Upper lobe of right lung (tissue), 1 donor: Measurements from ENCODE around the gene P3H2. TPM values are rescaled to one million over a fixed set of nuclear protein-coding genes. Genes with fewer than 3 reads are reported as not detected.

Source experiments
- ATAC-seq: fragments of 200-7000 bp; cut with Tn5 transposase; one replicate; pipeline ENCODE4 v1.9.1; 2020; ENCODE audit warnings: mild to moderate bottlenecking, moderate library complexity
- DNase-seq: peaks from one replicate; pipeline ENCODE4 v3.0.0-alpha.2; 2020
- H3K27ac ChIP-seq: fragments of 200-600 bp; one replicate; pipeline ENCODE4 v1.8.0; 2022
- H3K27me3 ChIP-seq: fragments of 200-600 bp; one replicate; pipeline ENCODE4 v1.8.0; 2022; ENCODE audit warnings: mild to moderate bottlenecking
- H3K36me3 ChIP-seq: fragments of 200-600 bp; one replicate; pipeline ENCODE4 v1.8.0; 2022
- H3K4me1 ChIP-seq: fragments of 200-600 bp; one replicate; pipeline ENCODE4 v1.8.0; 2022
- H3K4me3 ChIP-seq: fragments of 200-600 bp; one replicate; pipeline ENCODE4 v1.8.0; 2022; ENCODE audit warnings: mild to moderate bottlenecking
- H3K9me3 ChIP-seq: fragments of 200-600 bp; one replicate; pipeline ENCODE4 v1.8.0; 2022
- intact Hi-C: fragments of 100-400 bp; cut with DNase I; formaldehyde crosslinking; loops from one replicate; pipeline ENCODE4 v1.11.0; 2022
- total RNA-seq: library from RNA; stranded (reverse); fragmentation: NEBNext Ultra II Directional; extraction: Animal tissue kit (Norgen Biotek cat#: 25700); gene quantifications from one replicate; pipeline ENCODE4 v1.2.1, GENCODE V29; 2021
- TF ChIP-seq, protein P1 (sequence below): fragments of 200-600 bp; IDR thresholded peaks from one replicate; pipeline ENCODE4 v1.8.0; 2022; ENCODE audit warnings: antibody characterized with exemption
- donor health status: DM: no; HTN: yes; CAD: no; lungs with severe emphysema.

Gene P3H2
- total RNA-seq, 1 donor from 2014 or later, result 79.0 TPM

DNA sequence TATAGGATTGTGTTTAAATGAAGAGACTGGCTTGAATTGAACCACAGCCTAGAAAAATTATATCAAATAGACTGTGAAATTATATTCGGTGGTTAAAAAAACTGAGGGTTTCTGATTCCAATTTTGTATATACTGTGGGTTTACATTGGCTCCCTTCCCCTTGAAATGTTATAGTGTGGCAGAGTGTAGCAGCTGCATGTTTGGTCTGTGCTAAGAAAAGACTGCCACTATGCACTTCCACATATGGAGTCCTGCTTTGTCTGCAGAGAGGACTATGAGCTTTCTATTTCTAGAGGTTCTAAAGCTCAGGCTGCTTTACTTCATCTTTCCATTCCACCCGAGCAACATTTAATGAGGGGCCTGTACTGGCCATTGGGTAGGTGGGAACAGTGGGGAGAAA is 112.3 kb downstream of the P3H2 start:
- intact Hi-C loops, result no loop called here
- no peak overlapping the region for H3K27ac ChIP-seq
- H3K9me3 ChIP-seq, result no peaks in the 10 kb centered on the region
- H3K36me3 ChIP-seq, result no peaks in the 10 kb centered on the region
- no peaks in the 10 kb centered on the region for H3K4me1 ChIP-seq
- no peaks in the 10 kb centered on the region for H3K27me3 ChIP-seq
- ATAC-seq, result no peak
- no peak overlapping the region for H3K4me3 ChIP-seq
- TF ChIP-seq, protein P1, sequence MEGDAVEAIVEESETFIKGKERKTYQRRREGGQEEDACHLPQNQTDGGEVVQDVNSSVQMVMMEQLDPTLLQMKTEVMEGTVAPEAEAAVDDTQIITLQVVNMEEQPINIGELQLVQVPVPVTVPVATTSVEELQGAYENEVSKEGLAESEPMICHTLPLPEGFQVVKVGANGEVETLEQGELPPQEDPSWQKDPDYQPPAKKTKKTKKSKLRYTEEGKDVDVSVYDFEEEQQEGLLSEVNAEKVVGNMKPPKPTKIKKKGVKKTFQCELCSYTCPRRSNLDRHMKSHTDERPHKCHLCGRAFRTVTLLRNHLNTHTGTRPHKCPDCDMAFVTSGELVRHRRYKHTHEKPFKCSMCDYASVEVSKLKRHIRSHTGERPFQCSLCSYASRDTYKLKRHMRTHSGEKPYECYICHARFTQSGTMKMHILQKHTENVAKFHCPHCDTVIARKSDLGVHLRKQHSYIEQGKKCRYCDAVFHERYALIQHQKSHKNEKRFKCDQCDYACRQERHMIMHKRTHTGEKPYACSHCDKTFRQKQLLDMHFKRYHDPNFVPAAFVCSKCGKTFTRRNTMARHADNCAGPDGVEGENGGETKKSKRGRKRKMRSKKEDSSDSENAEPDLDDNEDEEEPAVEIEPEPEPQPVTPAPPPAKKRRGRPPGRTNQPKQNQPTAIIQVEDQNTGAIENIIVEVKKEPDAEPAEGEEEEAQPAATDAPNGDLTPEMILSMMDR, result no peak
- DNase-seq, result no peak

DNA sequence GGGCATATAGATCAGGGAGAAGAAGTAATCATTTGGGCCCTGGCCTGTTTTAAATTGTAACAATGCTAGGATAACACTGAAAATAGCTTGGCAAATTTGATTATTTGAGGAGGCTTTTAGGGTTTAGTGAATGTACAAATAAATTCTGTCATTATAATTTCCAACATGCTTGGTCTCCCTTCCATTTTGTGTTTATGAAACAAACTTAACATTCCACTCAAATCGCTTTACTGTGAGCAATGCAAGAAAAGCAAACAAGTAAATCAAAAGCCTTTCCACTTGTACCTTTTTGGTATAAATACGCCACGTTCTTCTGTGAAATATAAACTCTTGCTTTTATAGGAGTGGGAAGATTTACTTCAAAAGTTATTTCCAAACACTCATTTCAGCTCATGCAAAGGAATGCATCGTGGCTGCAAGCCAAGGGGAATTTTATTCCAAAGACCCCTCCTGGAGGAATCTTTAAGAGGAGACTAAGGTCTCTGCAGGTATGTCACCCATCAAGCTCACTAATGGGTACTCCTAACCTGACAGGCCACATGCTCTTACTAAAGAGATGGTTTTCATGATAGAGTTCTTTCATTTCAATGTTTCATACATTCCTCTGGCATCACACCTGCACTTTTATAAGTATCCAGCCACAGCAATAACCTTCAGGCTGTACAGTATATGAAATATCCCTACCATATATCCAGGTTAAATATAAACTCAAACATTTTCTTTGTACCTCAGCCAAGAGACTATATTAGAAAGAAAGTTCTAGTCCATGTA is 115.2 kb downstream of the P3H2 start:
- TF ChIP-seq, protein P1, result no peak
- ATAC-seq (peak; percentile 22), DNase-seq (no peak)
- no peaks in the 10 kb centered on the region for H3K27me3 ChIP-seq
- H3K4me3 ChIP-seq, result no peak overlapping the region
- intact Hi-C loops, result no loop called here
- no peaks in the 10 kb centered on the region for H3K9me3 ChIP-seq
- H3K27ac ChIP-seq, result no peak overlapping the region
- H3K36me3 ChIP-seq, result no peaks in the 10 kb centered on the region
- no peaks in the 10 kb centered on the region for H3K4me1 ChIP-seq

DNA sequence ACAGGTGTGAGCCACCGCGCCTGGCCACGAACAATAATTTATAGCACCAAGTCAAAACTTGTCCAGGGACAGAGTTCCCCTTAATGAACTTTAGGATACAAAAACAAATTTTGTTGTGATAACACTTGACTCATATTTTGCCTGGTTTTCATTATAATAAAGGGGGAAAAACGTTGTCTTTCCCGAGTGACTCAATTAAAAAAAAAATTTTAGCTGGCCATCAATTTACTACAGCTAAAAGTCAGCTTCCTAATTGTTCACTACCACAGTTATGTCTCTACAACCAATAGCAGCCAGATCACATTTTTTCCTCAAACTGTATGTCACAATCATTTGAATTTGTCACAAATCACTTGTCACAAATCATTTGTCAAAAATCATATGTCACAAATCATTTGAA is 116.0 kb downstream of the P3H2 start:
- TF ChIP-seq, protein P1, result no peak
- no peaks in the 10 kb centered on the region for H3K4me1 ChIP-seq
- no peaks in the 10 kb centered on the region for H3K27me3 ChIP-seq
- intact Hi-C loops, result no loop called here
- no peak for DNase-seq
- H3K36me3 ChIP-seq, result no peaks in the 10 kb centered on the region
- no peak for ATAC-seq
- no peak overlapping the region for H3K27ac ChIP-seq
- H3K9me3 ChIP-seq, result no peaks in the 10 kb centered on the region
- no peak overlapping the region for H3K4me3 ChIP-seq

DNA sequence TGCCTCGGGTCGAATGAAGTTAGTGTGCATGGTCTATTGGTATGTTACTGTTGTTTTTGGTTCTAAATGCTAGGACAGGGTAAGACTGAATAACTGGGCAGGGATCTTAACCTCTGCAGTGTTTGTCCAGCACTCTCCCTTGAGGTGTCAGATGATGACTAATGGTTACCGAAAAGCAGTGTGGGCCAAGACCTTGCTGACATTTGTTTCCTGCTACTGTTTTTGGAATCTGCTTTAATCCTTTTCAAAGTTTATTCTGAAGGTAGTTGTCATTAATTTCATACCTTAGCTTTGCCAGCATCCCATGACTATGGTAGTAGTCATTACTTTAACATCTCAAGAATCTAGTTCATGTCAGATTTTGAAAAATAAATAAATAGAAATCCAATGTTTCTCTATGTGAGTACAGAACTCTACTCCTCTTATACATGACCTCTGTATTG is 117.0 kb downstream of the P3H2 start:
- no peak for DNase-seq
- no peaks in the 10 kb centered on the region for H3K27me3 ChIP-seq
- TF ChIP-seq, protein P1, result no peak
- H3K9me3 ChIP-seq, result no peaks in the 10 kb centered on the region
- H3K36me3 ChIP-seq, result no peaks in the 10 kb centered on the region
- H3K27ac ChIP-seq, result no peak overlapping the region
- intact Hi-C loops, result no loop called here
- ATAC-seq, result no peak
- H3K4me3 ChIP-seq, result no peak overlapping the region
- no peaks in the 10 kb centered on the region for H3K4me1 ChIP-seq

DNA sequence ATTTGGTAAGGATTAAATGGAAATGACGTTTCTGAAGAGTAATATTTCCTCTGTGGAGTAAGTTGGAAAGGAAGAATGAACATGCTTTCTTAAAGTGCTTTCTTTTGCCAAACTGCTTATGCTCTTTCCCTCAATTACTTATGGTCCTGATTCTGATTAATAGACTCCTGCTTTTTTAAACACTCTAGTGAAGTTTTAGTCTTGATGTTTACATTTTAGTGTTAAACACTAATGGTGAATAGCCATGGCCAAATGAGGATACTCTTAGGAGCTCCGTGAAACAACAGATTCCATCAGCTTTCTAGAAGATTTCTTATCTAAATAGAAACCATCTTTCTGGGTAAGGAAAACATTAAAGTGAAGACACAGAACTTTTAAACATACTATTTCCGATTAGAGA is 117.6 kb downstream of the P3H2 start:
- Histone ChIP-seq H3K27ac (no peak overlapping the region), H3K27me3 (no peaks in the 10 kb centered on the region), H3K4me1 (no peaks in the 10 kb centered on the region), H3K36me3 (no peaks in the 10 kb centered on the region), H3K4me3 (no peak overlapping the region), H3K9me3 (no peaks in the 10 kb centered on the region)
- DNase-seq (no peak), ATAC-seq (no peak)
- intact Hi-C loops, result no loop called here
- TF ChIP-seq, protein P1, result no peak
